ENCODE data around the gene GDA.
"Not testable (repeated sequence)": the region's sequence is repeated elsewhere in the genome, so short reads cannot be mapped to it uniquely, and the experiment has no call there.

Gene GDA

DNA sequence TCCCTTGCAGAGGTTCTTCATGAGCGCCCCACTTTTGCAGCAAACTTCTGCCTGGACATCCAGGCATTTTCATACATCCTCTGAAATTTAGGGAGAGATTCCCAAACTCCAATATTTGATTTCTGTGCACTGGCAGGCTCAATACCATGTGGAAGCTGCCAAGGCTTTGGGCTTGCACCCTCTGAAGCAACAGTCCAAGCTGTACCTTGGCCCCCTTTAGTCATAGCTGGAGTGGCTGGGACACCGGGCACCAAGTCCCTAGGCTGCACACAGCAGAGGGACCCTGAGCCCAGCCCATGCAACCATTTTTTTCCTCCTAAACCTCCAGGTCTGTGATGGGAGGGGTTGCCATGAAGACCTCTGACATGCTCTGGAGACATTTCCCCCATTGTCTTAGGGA lies 141.1 kb downstream of the GDA start:
- no peak for DNase-seq

DNA sequence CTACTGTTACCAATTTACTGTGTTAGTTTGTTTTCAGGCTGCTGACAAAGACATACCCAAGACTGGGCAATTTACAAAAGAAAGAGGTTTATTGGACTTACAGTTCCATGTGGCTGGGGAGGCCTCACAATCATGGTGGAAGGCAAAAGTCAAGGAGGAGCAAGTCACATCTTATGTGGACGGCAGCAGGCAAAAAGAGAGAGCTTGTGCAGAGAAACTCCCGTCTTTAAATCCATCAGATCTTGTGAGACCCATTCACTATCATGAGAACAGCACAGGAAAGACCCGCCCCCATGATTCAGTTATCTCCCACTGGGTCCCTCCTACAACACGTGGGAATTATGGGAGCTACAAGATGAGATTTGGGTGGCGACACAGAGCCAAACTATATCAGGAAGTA lies 142.3 kb downstream of the GDA start:
- DNase-seq, result not testable (repeated sequence)

DNA sequence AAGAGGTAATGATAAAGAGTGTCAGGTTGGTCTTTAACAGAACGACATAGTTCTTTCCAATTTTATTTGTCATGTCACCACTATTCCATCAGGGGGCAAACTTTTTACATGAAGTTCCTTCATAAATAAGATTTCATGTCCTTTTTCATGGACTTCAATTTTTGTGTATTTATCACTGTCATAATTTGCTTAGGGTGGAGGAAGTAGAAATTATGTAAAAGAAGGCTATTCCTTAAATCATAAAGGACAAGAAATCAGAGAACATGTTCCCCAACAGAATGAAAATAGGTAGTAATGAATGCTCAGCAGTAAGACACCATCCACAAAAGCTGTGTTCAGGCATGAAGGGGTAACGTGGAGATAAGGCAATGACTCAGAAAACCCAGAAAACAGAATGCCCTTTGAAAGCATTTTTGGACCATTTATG lies 143.0 kb downstream of the GDA start:
- DNase-seq, result peak; percentile 8

DNA sequence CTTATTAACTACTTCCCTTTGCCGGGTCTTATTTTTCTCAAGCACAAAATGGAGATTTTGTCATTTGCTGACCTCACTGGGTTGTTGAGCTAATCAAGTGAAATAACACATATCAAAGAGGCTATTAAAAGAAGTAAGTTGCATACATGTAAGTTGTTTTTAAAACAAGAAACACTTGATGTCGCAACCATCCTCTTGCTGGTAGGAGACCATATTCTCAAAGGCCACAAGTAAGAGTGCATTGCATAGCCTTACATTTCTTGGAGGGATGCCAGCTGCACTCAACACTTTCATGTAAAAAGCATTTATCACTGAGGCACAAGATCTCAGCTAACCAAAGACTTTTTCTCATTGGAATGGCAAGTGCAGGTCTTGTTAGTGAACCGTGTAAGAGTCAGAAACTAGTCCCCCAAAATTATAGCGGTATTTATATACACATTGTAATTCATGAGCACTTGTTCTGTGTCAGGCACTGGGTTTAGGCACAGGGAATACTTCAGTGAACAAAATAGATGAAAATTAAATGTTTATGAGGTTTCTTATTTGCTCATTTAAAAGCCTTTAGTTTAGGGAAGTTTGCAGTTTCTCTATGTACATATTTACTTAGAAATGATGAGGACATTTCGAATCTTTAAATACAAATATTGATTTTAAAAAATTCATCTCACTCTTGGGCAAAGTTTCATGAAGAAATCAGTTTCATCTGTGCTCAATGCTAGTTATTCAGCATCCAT lies 143.8 kb downstream of the GDA start:
- DNase-seq, result peak; percentile 18

DNA sequence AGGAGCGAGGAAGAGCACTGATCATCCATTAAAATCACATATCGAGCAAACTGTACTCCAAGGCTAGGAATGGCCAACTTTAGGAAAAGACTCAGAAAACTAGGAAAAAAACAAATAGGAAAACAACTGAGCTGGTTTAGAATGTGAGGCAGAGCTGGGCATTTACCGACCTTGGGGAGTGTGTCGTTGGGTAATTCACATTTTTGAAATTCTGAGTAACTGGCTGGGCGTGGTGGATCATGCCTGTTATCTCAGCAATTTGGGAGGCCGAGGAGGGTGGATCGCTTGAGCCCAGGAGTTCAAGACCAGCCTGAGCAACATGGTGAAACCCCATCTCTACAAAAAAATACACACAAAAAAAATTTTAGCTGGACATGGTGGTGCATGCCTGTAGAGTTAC lies 145.7 kb downstream of the GDA start:
- no peak for DNase-seq

- DNase-seq, result no peak
These were observed 148.3 kb downstream of the GDA start for GRCh38 chr9:72297516-72297915.

- no peak for DNase-seq
These were observed 149.9 kb downstream of the GDA start for GRCh38 chr9:72299017-72299603.

DNA sequence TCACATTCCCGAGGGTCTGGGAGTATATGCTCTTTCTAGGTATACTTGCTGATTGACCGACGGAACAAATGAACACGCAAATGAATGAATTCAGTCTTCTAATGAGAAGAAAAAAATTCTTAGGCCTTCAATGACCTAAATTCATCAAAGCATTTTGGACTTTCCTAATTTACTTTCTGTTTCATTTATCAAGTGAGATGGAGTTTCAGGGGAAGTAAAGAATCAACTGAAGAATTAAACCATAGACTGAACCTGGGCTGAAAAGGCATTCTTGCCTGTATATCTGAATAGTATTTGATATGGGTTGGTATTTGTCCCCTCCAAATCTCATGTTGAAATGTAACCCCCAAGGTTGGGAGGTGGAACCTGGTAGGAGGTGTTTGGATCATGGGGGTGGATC lies 151.6 kb downstream of the GDA start:
- DNase-seq, result no peak

All from KG1 (cell line).